ENCODE data around the gene ALDH1L2.

DNA sequence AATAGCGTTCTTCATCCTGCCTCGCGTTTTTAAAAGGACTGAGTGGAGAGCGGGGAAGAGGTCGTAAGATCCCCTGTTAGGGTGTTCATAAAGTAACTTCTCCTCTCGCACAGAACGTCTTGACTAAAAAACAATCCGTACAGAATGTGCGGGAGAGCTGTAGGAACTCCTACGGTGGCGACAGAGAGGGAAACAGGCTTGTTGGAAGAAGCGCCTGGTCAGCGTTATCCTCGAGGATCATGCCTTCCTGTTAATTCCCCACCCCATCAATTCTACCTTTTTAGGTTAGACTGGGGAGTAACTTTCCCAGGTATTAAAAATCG lies 22.9 kb upstream of the ALDH1L2 start:
- TF ChIP-seq ZSCAN18 (tag by site-specific recombination; IDR thresholded peaks at IDR 0.05) (no peak), ZNF10 (tag by site-specific recombination; IDR thresholded peaks at IDR 0.05) (no peak)
- TF ChIP-seq, protein P1, sequence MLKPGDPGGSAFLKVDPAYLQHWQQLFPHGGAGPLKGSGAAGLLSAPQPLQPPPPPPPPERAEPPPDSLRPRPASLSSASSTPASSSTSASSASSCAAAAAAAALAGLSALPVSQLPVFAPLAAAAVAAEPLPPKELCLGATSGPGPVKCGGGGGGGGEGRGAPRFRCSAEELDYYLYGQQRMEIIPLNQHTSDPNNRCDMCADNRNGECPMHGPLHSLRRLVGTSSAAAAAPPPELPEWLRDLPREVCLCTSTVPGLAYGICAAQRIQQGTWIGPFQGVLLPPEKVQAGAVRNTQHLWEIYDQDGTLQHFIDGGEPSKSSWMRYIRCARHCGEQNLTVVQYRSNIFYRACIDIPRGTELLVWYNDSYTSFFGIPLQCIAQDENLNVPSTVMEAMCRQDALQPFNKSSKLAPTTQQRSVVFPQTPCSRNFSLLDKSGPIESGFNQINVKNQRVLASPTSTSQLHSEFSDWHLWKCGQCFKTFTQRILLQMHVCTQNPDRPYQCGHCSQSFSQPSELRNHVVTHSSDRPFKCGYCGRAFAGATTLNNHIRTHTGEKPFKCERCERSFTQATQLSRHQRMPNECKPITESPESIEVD (tag by site-specific recombination; IDR thresholded peaks at IDR 0.05) = no peak

All from HEK293 (cell line).